ENCODE results near the gene CAMSAP1. TPM values are rescaled to one million over a fixed set of nuclear protein-coding genes. Genes with fewer than 3 reads are reported as not detected.

CAMSAP1 gene
- total and polyA plus RNA-seq, 10 of the 15 experiments (the other 5 are each of a cell fraction or from before 2014, with no cell fraction given), result 1.4 to 24.7 (median 8.0) TPM

- BruUV-seq (replicated peaks), result no TSS peak
- Histone ChIP-seq H3K27me3 (replicated peaks in 1 of 2; ENCODE audit: control insufficient read depth in 2 of 2, insufficient read depth in 2 of 2, low read length in 1 of 2) (no peaks in the 10 kb centered on the region), H3K4me3 (no peak overlapping the region), H3K4me2 (ENCODE audit: control insufficient read depth, insufficient read depth) (no peak overlapping the region), H3K36me3 (ENCODE audit: control insufficient read depth in 2 of 2, insufficient read depth in 2 of 2, low read length in 1 of 2) (no peaks in the 10 kb centered on the region), H3K9ac (ENCODE audit: control insufficient read depth, insufficient read depth, low read length) (no peak overlapping the region), H3K79me2 (ENCODE audit: control insufficient read depth, insufficient read depth, low read length) (no peaks in the 10 kb centered on the region), H3K9me3 (replicated peaks; ENCODE audit: control insufficient read depth, insufficient read depth, low read length) (no peaks in the 10 kb centered on the region; the same call in 2 of the 3 replicates), H2AFZ (ENCODE audit: control insufficient read depth, low read depth, low read length) (no peak overlapping the region), H4K20me1 (ENCODE audit: control insufficient read depth, insufficient read depth) (no peaks in the 10 kb centered on the region), H3K4me1 (ENCODE audit: control insufficient read depth, insufficient read depth, low read length) (no peaks in the 10 kb centered on the region), H3K27ac (ENCODE audit: control insufficient read depth, insufficient read depth) (no peak overlapping the region)
- FAIRE-seq, result no peak
- ATAC-seq, result no peak
- TF ChIP-seq RAD51 (IDR thresholded peaks at IDR 0.05) (no peak), BCL11A (IDR thresholded peaks at IDR 0.05; ENCODE audit: low read depth, low read length) (no peak), SIN3A (IDR thresholded peaks at IDR 0.05; ENCODE audit: low read depth, low read length) (no peak), ZNF217 (IDR thresholded peaks at IDR 0.05) (no peak), SUPT20H (IDR thresholded peaks at IDR 0.05; ENCODE audit: borderline replicate concordance, control insufficient read depth, low read depth, low read length) (no peak)
- TF ChIP-seq, protein P1, sequence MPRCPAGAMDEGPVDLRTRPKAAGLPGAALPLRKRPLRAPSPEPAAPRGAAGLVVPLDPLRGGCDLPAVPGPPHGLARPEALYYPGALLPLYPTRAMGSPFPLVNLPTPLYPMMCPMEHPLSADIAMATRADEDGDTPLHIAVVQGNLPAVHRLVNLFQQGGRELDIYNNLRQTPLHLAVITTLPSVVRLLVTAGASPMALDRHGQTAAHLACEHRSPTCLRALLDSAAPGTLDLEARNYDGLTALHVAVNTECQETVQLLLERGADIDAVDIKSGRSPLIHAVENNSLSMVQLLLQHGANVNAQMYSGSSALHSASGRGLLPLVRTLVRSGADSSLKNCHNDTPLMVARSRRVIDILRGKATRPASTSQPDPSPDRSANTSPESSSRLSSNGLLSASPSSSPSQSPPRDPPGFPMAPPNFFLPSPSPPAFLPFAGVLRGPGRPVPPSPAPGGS (IDR thresholded peaks at IDR 0.05; ENCODE audit: borderline replicate concordance, insufficient read depth, low read depth, low read length, poor library complexity, severe bottlenecking), result no peak
- whole genome bisulfite sequencing (ENCODE audit: insufficient coverage, insufficient replicate concordance, low lambda C conversion rate, missing lambda C conversion rate), result 36% methylated on average over 16 of the region's 16 CpGs
- RAD21 ChIA-PET (ENCODE audit: unreplicated experiment), result no interaction called here
- CTCF ChIA-PET, result no interaction called here
- no peak for DNase-seq (ENCODE audit: low read depth, low spot score)
- SMC1A ChIA-PET (ENCODE audit: uncharacterized antibody, unreplicated experiment), result no interaction called here
- in situ Hi-C loops (cut with MboI), result no loop called here
- intact Hi-C loops (cut with micrococcal nuclease; ENCODE audit: unreplicated experiment), result no loop called here
- POLR2A ChIA-PET, result no interaction called here
Measured at GRCh38 chr9:135761845-135762168, 145.5 kb downstream of the CAMSAP1 start.

- Histone ChIP-seq H3K4me3 (no peak overlapping the region), H3K79me2 (ENCODE audit: control insufficient read depth, insufficient read depth, low read length) (no peaks in the 10 kb centered on the region), H3K27me3 (replicated peaks in 1 of 2; ENCODE audit: control insufficient read depth in 2 of 2, insufficient read depth in 2 of 2, low read length in 1 of 2) (no peaks in the 10 kb centered on the region), H3K9ac (ENCODE audit: control insufficient read depth, insufficient read depth, low read length) (no peak overlapping the region), H2AFZ (ENCODE audit: control insufficient read depth, low read depth, low read length) (no peak overlapping the region), H3K36me3 (ENCODE audit: control insufficient read depth in 2 of 2, insufficient read depth in 2 of 2, low read length in 1 of 2) (no peaks in the 10 kb centered on the region), H4K20me1 (ENCODE audit: control insufficient read depth, insufficient read depth) (no peaks in the 10 kb centered on the region), H3K4me2 (ENCODE audit: control insufficient read depth, insufficient read depth) (no peak overlapping the region), H3K4me1 (ENCODE audit: control insufficient read depth, insufficient read depth, low read length) (no peaks in the 10 kb centered on the region), H3K27ac (ENCODE audit: control insufficient read depth, insufficient read depth) (no peak overlapping the region), H3K9me3 (replicated peaks; ENCODE audit: control insufficient read depth, insufficient read depth, low read length) (no peaks in the 10 kb centered on the region; the same call in 2 of the 3 replicates)
- in situ Hi-C loops (cut with MboI) (no loop called here), intact Hi-C loops (cut with micrococcal nuclease; ENCODE audit: unreplicated experiment) (no loop called here)
- DNase-seq (ENCODE audit: low read depth, low spot score) (no peak), FAIRE-seq (no peak), ATAC-seq (no peak)
- ChIA-PET SMC1A (ENCODE audit: uncharacterized antibody, unreplicated experiment) (no interaction called here), POLR2A (no interaction called here), RAD21 (ENCODE audit: unreplicated experiment) (no interaction called here), CTCF (no interaction called here)
- WGBS (ENCODE audit: insufficient coverage, insufficient replicate concordance, low lambda C conversion rate, missing lambda C conversion rate), result 9% methylated on average over 19 of the region's 20 CpGs
- no TSS peak for BruUV-seq (replicated peaks)
- TF ChIP-seq MTA3 (IDR thresholded peaks at IDR 0.05; ENCODE audit: borderline replicate concordance, low read length) (no peak), BRCA1 (IDR thresholded peaks at IDR 0.05; ENCODE audit: low read depth, low read length) (no peak), CHD4 (IDR thresholded peaks at IDR 0.05) (no peak), ZSCAN29 (IDR thresholded peaks at IDR 0.05) (no peak), ESRRA (IDR thresholded peaks at IDR 0.05; ENCODE audit: low read length) (no peak), TAF1 (IDR thresholded peaks at IDR 0.05; ENCODE audit: borderline replicate concordance, low read depth, low read length) (no peak), PBX3 (IDR thresholded peaks at IDR 0.05; ENCODE audit: insufficient replicate concordance, low read depth, low read length) (no peak), PAX8 (IDR thresholded peaks at IDR 0.05) (no peak), MYB (IDR thresholded peaks at IDR 0.05; ENCODE audit: borderline replicate concordance, low read depth, low read length) (no peak), BCL11A (IDR thresholded peaks at IDR 0.05; ENCODE audit: low read depth, low read length) (no peak), CHD1 (IDR thresholded peaks at IDR 0.05; ENCODE audit: low read depth, low read length) (no peak)
Measured at GRCh38 chr9:135761150-135761844, 146.0 kb downstream of the CAMSAP1 start.
